ENCODE measurements around the gene ADGRD2. TPM values are rescaled to one million over a fixed set of nuclear protein-coding genes. Genes with fewer than 3 reads are reported as not detected.

Gene ADGRD2
- total RNA-seq, 1 donor from 2014 or later: not detected

GRCh38 chr9:124475158-124475867, 25.1 kb downstream of the ADGRD2 start:
- Mint-ChIP-seq H3K27me3 (ENCODE audit: low read depth) (peaks cover 26% of the 10 kb centered on the region), H3K36me3 (ENCODE audit: low read depth) (peaks cover 1% of the 10 kb centered on the region), H3K4me1 (ENCODE audit: low read depth) (peaks cover 5% of the 10 kb centered on the region), H3K27ac (ENCODE audit: unreplicated experiment) (no peak overlapping the region), H3K9me3 (ENCODE audit: low read depth) (no peaks in the 10 kb centered on the region), H3K4me3 (ENCODE audit: unreplicated experiment) (no peak overlapping the region)
- TF ChIP-seq CTCF (IDR thresholded peaks at IDR 0.05): no peak
- DNase-seq (ENCODE audit: low spot score): no peak

GRCh38 chr9:124475868-124476690, 25.8 kb downstream of the ADGRD2 start:
- Mint-ChIP-seq H3K9me3 (ENCODE audit: low read depth) (no peaks in the 10 kb centered on the region), H3K4me3 (ENCODE audit: unreplicated experiment) (no peak overlapping the region), H3K4me1 (ENCODE audit: low read depth) (peaks cover 5% of the 10 kb centered on the region), H3K27ac (ENCODE audit: unreplicated experiment) (no peak overlapping the region), H3K27me3 (ENCODE audit: low read depth) (peaks cover 28% of the 10 kb centered on the region), H3K36me3 (ENCODE audit: low read depth) (peaks cover 1% of the 10 kb centered on the region)
- no peak for DNase-seq (ENCODE audit: low spot score)
- no peak for TF ChIP-seq CTCF (IDR thresholded peaks at IDR 0.05)

- DNase-seq (ENCODE audit: low spot score): no peak
- Mint-ChIP-seq H3K27me3 (ENCODE audit: low read depth) (peaks cover 25% of the 10 kb centered on the region), H3K9me3 (ENCODE audit: low read depth) (no peaks in the 10 kb centered on the region), H3K4me1 (ENCODE audit: low read depth) (peaks cover 5% of the 10 kb centered on the region), H3K36me3 (ENCODE audit: low read depth) (peaks cover 1% of the 10 kb centered on the region), H3K27ac (ENCODE audit: unreplicated experiment) (no peak overlapping the region), H3K4me3 (ENCODE audit: unreplicated experiment) (no peak overlapping the region)
- no peak for TF ChIP-seq CTCF (IDR thresholded peaks at IDR 0.05)
These were observed 27.0 kb downstream of the ADGRD2 start for GRCh38 chr9:124477211-124477647.

DNA sequence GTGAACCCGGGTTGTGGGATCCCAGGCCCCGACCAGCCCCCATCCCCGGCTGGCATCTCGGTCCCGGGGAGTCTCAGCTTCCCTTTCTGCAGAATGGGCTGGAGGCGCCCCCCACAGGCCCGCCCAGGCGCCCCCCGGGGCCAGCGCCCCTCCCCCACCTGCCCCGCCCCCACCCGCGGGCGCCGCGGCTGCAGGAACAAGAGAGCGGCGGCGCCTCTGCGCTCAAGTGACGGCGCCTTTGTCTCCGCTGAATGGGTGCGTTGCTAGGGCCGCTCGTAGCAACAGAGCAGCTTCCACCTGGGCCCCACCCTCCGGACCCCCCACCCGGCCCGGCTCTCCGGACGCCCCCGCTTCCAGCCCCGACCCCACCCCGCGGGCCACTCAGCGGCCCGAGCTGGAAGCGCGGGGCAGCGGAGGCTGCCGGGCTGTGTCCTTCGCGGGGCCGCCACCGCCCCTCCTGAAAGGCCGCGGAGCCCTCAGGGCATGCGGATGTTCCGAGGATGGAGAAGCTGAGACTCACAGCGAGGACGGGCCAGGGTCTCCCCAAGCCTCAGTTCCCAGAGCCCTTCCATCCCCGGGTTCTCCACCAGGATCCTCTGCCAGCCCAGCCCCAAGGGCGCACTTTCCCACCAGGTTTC, 27.5 kb downstream of the ADGRD2 start:
- Mint-ChIP-seq H3K4me3 (ENCODE audit: unreplicated experiment) (peak overlapping the region; percentile 25), H3K9me3 (ENCODE audit: low read depth) (no peaks in the 10 kb centered on the region), H3K27ac (ENCODE audit: unreplicated experiment) (no peak overlapping the region), H3K36me3 (ENCODE audit: low read depth) (peaks cover 1% of the 10 kb centered on the region), H3K27me3 (ENCODE audit: low read depth) (peaks cover 22% of the 10 kb centered on the region), H3K4me1 (ENCODE audit: low read depth) (peaks cover 5% of the 10 kb centered on the region)
- peak; percentile 12 for TF ChIP-seq CTCF (IDR thresholded peaks at IDR 0.05)
- no peak for DNase-seq (ENCODE audit: low spot score)

DNA sequence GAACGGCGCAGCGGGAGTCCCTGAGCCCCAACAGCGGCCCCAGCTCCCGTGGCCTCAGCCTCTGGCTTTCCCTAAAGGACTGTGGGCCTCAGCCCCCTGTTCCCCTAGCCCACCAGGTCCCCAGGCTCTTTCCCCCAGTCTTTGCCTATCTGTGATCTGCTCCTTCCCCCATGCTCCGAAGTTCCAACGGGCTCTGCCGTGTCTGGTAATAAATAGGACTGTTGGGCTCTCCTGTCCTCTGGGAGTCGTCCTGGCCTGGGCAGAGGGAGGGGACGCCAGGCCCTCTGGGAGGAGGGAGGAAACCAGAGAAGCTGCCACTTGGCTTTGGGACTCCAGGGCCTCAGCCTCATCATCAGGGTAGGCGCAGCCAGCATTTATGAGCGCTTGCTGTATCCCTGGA, 28.1 kb downstream of the ADGRD2 start:
- Mint-ChIP-seq H3K4me3 (ENCODE audit: unreplicated experiment) (peak overlapping the region; percentile 25), H3K27ac (ENCODE audit: unreplicated experiment) (peak overlapping the region; percentile 41), H3K4me1 (ENCODE audit: low read depth) (peaks cover 5% of the 10 kb centered on the region), H3K27me3 (ENCODE audit: low read depth) (peaks cover 21% of the 10 kb centered on the region), H3K36me3 (ENCODE audit: low read depth) (no peaks in the 10 kb centered on the region), H3K9me3 (ENCODE audit: low read depth) (no peaks in the 10 kb centered on the region)
- no peak for DNase-seq (ENCODE audit: low spot score)
- no peak for TF ChIP-seq CTCF (IDR thresholded peaks at IDR 0.05)
